Left kidney (tissue), 8 donors: Measurements from ENCODE around the gene RGS4. TPM values are rescaled to one million over a fixed set of nuclear protein-coding genes. Genes with fewer than 3 reads are reported as not detected.

Source experiments
- DNase-seq: peaks from one replicate; pipeline ENCODE4 v3.0.0-alpha.2; 2013
- long read RNA-seq, 8 donors: transcript quantifications; one replicate each; lab custom pipeline, GENCODE V29; 2026
- polyA plus RNA-seq: library from polyadenylated mRNA; unstranded; fragments of 120-200 nt; gene quantifications from one replicate; pipeline ENCODE4 v1.2.1, GENCODE V29; 2013; ENCODE audit not compliant: insufficient read length

The RGS4 gene
- polyA plus RNA-seq, result 11.0 TPM
- long read RNA-seq, donor 1, result 0 reads
- long read RNA-seq, donor 2, partial matches to known transcripts, result 0 of 2 reads
- long read RNA-seq, donor 2, other reads (novel, unspliced or antisense), result 0 of 2 reads
- long read RNA-seq, donor 3, partial matches to known transcripts, result 0 of 1 reads
- long read RNA-seq, donor 3, other reads (novel, unspliced or antisense), result 0 of 1 reads
- long read RNA-seq, donor 4, result 0 reads
- long read RNA-seq, donor 5, partial matches to known transcripts, result 0 of 2 reads
- long read RNA-seq, donor 5, other reads (novel, unspliced or antisense), result 0 of 2 reads
- long read RNA-seq, donor 6, partial matches to known transcripts, result 0 of 1 reads
- long read RNA-seq, donor 6, other reads (novel, unspliced or antisense), result 0 of 1 reads
- long read RNA-seq, donor 7, partial matches to known transcripts, result 0 of 2 reads
- long read RNA-seq, donor 7, other reads (novel, unspliced or antisense), result 0 of 2 reads
- long read RNA-seq, donor 8, partial matches to known transcripts, result 0 of 1 reads
- long read RNA-seq, donor 8, other reads (novel, unspliced or antisense), result 0 of 1 reads

DNA sequence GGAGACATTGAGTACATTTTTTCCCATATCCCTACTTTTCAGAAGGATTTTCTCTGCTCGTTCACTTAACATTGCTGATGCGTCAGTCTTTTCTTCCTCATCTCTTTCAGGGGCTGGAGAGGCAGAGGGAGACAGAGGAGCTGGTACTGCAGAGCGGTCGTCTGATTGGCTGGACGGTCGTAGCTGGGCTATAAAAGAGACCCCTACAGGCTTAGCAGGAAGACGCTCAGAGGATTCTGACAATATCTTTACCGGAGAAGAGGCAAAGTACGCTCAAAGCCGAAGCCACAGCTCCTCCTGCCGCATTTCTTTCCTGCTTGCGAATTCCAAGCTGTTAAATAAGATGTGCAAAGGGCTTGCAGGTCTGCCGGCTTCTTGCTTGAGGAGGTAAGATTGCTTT is at the start of gene RGS4:
Gene RGS4 (plus strand): TSS at position 220 of the 400 bp plus-strand sequence. CDS start 124 bp downstream, at position 344.
- peak; percentile 78 for DNase-seq

GRCh38 chr1:163022129-163022528 is 47.0 kb upstream of the RGS4 start:
- no peak for DNase-seq

- no peak for DNase-seq
Observed at GRCh38 chr1:163027610-163028009, 41.6 kb upstream of the RGS4 start.

DNA sequence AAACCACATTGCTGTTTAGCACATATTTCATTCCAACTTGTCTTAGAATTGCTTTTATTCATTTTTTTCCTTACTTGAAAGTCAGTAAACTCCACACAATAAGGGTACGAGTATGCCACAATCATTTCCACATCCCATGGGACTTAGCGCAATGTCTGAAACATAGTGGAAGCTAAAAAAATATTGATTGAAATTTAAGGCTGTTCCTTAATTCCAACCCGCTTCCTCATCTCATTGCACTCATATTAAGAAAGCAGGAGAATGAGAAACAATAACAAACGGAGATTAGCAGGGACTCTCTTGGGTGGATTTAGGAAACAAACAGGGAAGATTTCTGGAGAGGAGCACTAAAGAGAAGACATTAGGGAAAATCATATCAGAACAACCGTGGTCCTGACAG is 39.3 kb upstream of the RGS4 start:
- no peak for DNase-seq

GRCh38 chr1:163035446-163036249 is 33.5 kb upstream of the RGS4 start:
- no peak for DNase-seq

GRCh38 chr1:163036671-163037070 is 32.5 kb upstream of the RGS4 start:
- no peak for DNase-seq

DNA sequence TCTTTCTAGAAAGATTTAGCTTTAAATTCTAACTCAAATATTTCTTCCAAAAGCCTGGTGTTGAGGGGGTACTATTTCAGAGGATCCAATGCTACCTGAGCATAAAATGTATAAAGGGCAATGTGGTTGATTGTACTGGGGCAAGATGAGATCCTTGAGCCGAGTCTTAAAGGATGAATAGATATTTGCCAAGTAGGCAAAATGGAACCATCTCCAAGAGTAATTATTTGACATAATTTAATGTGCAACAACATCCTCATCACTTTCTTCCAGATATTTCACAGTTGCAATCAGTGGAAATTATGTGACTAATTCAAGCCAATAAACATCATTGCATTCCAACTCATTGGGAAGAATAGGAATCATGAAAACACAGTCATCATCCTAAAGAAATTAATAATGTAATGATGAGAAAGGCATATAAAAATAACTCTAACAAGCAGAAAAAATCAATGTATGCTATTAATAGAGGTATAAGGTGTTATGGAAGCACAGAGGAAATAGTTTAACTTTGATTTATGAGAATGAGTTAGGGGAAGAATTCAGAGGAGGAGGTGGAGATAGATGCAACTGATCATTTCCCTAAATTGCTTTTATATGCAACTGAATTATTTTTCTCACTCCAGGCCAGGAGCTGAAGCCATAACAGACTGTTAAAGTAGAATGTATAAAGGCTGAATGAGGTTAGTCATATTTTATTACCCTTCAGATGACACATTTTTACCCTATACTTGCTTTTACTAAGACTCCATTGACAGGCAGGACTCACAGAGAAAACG is 30.0 kb upstream of the RGS4 start:
- DNase-seq, result no peak

DNA sequence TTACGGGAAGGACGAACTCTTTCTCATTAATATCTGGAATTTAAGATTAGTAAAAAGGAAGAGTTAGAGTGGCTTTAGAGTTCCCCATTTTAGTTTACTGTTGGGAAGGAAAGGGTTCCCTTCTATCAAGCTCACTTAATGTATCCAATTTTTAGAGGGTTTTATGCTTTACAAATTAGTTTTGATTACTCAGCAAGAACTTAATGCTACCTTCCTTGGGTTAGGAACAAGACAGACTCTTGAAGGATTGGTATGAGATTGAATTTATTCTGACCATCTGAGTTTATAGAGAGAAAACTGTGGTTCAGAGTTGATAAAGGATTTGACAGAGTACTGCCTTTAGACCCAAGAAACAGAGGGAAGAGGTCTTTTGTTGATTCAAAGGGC is 29.5 kb upstream of the RGS4 start:
- no peak for DNase-seq

DNA sequence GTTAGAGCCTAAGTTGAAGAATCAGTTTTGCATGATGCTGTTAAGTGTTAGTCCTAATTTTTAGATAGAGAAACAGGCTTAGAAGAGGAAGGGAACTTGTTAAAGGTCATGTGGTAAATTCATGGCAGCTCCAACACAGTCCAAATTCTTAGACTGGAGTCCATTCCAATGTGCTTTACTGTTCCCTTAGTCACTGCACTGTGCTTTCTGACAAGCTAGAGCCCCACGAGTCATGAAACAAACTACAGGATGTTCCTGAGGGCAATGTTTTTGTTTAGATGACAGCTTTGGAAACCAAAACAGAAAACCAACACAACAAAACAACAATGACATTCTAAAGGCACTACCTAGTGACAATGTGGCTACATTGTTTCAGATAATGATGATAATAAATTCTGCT is 23.1 kb upstream of the RGS4 start:
- no peak for DNase-seq

DNA sequence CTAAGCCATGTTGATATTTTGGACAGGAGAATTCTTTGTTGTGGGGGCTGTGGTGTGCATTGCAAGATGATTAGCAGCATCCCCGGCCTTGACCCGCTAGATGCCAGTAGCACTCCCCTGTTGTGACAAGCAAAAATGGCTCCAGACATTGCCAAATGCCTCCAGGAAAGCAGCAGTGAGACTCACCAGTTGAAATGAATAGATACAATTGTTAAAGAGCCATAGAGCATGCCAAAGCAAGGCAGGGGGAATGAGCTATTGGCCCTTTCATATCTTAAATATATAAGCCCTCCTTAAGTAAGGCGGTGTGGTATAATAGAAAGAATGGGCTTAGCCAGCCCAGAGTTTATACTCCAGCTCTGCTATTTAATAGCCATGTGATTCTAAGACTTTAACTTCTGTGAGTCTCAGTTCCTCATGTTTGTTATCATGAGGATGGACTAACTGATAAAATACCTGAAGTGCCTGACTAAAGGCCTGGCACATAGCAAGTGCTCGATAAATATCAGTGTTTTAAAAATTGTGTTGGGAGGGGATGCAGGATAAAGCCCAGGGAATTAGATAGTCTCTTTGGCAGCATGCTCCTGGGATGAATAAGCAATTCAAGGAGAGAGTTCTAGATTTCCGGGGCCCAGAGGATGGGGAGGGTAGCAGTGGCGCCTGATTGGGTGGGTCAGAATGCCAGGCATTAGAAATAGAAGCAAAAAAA is 21.1 kb upstream of the RGS4 start:
- no peak for DNase-seq

GRCh38 chr1:163048869-163049268 is 20.3 kb upstream of the RGS4 start:
- no peak for DNase-seq

- DNase-seq, result no peak
Observed at GRCh38 chr1:163049296-163049695, 19.9 kb upstream of the RGS4 start.

- no peak for DNase-seq
Observed at GRCh38 chr1:163050496-163050895, 18.7 kb upstream of the RGS4 start.

GRCh38 chr1:163054181-163054591 is 15.0 kb upstream of the RGS4 start:
- peak; percentile 63 for DNase-seq

DNA sequence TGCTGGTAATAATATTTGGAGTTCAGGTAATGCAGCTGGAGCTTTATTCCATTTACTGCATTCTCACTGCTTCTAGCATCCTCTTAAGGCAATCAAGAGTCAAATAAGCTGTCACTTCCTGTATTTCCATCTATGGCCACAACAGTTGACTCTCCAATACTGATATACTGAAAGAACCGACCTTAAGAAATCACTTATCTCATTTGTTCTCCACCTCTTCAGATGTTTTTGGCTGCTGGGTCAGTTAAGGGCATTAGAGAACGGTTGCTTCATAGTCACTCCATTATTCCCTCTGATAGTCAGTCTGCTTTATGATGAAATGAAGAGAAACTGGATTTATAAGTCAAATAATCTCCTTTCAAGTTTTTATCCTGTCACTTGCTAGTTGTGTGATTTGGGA is 14.2 kb upstream of the RGS4 start:
- DNase-seq, result no peak

DNA sequence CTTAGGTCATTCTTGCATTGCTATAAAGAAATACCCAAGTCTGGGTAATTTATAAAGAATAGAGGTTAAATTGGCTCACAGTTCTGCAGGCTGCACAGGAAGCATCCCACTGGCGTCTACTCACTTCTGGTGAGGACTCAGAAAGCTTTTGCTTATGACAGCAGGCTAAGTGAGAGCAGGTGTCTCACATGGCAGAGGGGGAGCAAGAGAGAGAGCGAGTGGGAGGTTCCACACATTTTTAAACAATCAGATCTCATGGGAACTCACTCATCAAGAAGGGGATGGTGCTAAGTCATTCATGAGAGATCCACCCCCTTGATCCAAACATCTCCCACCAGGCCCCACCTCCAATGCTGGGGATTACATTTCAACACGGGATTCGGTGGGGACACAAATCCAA is 13.6 kb upstream of the RGS4 start:
- no peak for DNase-seq

DNA sequence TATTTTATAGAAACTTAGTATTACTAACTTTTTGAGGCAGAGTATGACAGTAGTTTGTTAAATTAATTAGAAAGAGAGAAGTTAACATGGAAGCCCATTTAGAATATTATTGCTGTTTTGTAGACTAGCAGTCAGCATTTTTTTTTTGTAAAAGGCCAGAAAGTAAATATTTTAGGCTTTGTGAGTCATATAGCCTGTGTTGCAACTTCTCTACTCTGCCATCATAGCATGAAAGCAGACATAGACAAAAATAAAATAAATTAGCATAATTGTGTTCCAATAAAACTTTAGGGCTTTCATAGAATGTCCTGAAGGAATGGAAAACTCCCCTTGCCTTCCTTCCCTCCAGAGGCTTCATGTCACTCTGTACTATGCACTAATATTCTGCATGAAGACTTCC is 12.3 kb upstream of the RGS4 start:
- DNase-seq, result no peak

DNA sequence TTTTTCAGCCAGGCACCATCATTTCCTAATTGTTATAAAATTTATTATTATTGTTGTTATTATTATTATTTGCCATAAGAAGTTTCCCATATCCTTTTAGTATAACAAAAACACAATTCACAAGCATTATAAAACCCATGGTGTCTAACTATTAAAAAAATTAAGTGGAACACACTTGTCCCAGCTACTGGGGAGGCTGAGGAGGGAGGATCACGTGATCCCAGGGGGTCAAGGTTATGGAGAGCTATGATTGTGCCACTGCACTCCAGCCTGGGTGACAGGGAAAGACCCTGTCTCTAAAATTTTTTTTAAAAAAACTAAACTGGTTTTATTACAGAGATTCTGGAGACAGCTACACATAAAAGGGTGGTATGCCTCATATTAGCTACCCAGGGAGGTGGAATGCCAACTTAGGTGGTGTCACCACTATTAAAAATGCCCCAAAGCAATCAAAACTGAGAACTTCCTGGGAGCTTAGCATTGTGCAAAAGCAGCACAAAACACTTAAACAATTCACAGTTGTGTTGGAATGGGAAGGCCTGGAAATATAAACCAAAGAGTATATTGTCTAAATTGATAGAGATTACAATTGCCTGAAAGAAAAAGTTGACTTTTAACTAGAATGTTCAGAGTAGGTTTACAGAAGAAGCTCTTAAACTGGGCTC is 8.7 kb upstream of the RGS4 start:
- DNase-seq, result no peak

GRCh38 chr1:163063143-163063542 is 6.0 kb upstream of the RGS4 start:
- peak; percentile 59 for DNase-seq

DNA sequence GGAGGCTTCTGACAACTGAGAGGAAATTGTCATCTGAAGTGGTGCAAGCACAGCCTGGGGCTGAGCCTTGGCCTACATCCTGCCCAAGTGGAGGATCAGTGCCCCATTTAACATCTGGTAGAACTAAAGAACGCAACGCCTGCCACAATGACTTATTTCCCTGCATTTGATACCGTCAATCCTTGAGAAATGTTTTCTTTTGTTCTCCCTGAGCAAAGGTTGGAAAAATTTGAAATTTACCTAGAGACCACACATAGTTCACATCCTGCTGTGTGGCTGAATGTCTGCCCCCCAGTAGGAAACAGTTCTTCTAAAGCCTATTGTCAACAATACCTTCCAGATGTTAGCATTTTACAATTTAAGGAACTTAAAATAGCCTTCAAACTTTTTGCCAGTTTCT is 5.6 kb upstream of the RGS4 start:
- DNase-seq, result no peak

DNA sequence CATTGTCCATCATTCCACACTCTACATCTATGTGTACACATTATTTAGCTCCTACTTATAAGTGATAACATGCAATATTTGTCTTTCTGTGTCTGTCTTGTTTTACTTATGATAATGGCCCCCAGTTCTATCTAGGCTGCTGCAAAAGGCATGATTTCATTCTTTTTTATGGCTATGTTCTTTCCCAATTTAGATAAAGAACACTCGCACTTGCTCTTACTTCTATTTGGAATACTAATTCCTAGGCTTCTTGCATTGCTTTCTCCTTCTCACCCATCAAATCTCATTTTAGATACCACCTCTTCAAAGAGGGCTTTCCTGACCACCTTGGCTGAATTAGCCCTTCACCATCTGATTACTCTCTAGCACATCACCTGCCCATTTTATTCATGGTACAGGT is 3.0 kb upstream of the RGS4 start:
- DNase-seq, result no peak
